ENCODE data around the gene EPHA8. TPM values are rescaled to one million over a fixed set of nuclear protein-coding genes. Genes with fewer than 3 reads are reported as not detected.

EPHA8 gene
- polyA plus RNA-seq, 1 experiment = not detected

DNA sequence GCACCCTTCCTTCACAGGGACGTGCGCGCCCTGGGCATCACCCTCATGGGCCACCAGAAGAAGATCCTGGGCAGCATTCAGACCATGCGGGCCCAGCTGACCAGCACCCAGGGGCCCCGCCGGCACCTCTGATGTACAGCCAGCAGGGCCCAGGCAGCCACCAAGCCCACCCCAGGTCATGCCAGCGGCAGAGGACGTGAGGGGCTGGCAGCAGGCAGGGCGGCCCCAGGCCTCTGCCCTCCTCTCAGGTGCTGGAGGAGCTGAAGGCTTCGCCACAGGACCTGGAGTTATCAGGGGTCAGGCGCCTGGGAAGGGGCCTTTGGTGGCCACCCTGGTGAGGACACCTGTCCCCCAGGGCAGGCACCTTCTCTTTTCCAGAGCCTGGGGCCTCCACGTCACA, 38.3 kb downstream of the EPHA8 start:
- H3K27me3 ChIP-seq (ENCODE audit: control insufficient read depth, insufficient read depth, low read length) = peaks cover 6% of the 10 kb centered on the region
- ChIA-PET CTCF (no interaction called here), POLR2A (no interaction called here)

DNA sequence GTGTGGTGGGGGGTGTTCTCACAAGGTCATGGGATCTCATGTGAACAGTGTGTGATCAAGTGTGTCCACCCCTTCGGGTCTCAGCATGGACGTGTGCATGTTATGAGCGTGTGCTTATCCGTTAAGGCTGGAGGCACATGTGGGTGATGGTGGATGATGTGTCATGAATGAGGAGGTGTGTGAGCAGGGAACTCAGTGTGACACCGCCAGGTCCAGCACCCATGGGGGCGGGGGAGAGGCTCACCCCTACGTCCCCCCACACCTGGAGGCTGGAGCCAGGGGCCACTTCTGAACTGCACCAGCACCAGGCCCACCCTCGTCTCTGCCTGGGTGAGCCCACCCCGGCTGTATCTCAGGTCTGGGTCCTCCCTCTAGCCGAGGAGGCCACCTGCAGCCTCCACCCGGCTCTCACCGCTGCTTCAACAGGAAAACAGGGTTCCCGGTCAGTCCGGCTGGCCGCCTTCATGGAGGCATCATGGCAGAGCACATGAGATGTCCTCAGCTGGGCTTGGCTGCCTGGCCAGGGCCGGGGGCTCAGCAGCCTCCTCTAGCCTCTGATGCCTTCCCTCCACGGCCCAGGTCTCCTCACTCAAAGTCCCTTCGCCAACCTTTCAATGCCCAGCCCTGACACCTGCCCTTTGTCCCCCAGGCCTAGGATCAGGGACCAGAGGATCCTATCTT, 38.9 kb downstream of the EPHA8 start:
- H3K4me3 ChIP-seq (ENCODE audit: low read depth, low read length) = no peak overlapping the region
- POLR2A ChIA-PET = no interaction called here
- DNase-seq (ENCODE audit: low read depth) = no peak

More for the DNA sequence above, 38.3 kb downstream of the EPHA8 start:
- Histone ChIP-seq H3K36me3 (ENCODE audit: control insufficient read depth, insufficient read depth, low read length) (no peaks in the 10 kb centered on the region), H3K4me3 (ENCODE audit: low read depth, low read length) (no peak overlapping the region)
- DNase-seq (ENCODE audit: low read depth) = no peak
- TF ChIP-seq, protein P1, sequence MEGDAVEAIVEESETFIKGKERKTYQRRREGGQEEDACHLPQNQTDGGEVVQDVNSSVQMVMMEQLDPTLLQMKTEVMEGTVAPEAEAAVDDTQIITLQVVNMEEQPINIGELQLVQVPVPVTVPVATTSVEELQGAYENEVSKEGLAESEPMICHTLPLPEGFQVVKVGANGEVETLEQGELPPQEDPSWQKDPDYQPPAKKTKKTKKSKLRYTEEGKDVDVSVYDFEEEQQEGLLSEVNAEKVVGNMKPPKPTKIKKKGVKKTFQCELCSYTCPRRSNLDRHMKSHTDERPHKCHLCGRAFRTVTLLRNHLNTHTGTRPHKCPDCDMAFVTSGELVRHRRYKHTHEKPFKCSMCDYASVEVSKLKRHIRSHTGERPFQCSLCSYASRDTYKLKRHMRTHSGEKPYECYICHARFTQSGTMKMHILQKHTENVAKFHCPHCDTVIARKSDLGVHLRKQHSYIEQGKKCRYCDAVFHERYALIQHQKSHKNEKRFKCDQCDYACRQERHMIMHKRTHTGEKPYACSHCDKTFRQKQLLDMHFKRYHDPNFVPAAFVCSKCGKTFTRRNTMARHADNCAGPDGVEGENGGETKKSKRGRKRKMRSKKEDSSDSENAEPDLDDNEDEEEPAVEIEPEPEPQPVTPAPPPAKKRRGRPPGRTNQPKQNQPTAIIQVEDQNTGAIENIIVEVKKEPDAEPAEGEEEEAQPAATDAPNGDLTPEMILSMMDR (IDR thresholded peaks at IDR 0.05; ENCODE audit: insufficient read depth, low read depth, low read length) = no peak

DNA sequence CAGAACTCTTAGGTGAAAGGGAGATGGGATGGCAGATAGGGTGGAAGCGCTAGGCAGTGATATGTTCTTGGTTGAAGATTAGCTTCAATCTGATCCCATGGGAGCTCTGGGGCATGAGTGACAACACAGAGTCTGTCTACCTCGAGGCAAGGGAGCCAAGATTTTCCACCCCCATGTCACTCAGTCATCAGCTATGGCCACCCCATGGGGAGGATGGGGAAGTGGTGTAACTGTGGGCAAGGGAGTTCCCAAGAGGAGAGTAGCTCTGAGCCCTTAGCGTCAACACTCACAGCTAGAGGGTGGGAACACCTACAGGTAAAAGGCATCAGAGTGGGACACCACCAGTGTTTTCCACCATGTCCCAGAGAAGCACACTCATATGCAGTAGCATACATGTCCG, 42.9 kb downstream of the EPHA8 start:
- no peaks in the 10 kb centered on the region for H3K36me3 ChIP-seq (ENCODE audit: control insufficient read depth, insufficient read depth, low read length)
- POLR2A ChIA-PET = no interaction called here
- TF ChIP-seq, protein P1 (IDR thresholded peaks at IDR 0.05; ENCODE audit: insufficient read depth, low read depth, low read length) = no peak
- H3K27me3 ChIP-seq (ENCODE audit: control insufficient read depth, insufficient read depth, low read length) = peaks cover 14% of the 10 kb centered on the region
- no peak overlapping the region for H3K4me3 ChIP-seq (ENCODE audit: low read depth, low read length)
- no peak for DNase-seq (ENCODE audit: low read depth)
- CTCF ChIA-PET = no interaction called here

More for the DNA sequence above, 38.9 kb downstream of the EPHA8 start:
- Histone ChIP-seq H3K27me3 (ENCODE audit: control insufficient read depth, insufficient read depth, low read length) (peaks cover 6% of the 10 kb centered on the region), H3K36me3 (ENCODE audit: control insufficient read depth, insufficient read depth, low read length) (no peaks in the 10 kb centered on the region)
- CTCF ChIA-PET = no interaction called here
- TF ChIP-seq, protein P1 (IDR thresholded peaks at IDR 0.05; ENCODE audit: insufficient read depth, low read depth, low read length) = no peak

DNA sequence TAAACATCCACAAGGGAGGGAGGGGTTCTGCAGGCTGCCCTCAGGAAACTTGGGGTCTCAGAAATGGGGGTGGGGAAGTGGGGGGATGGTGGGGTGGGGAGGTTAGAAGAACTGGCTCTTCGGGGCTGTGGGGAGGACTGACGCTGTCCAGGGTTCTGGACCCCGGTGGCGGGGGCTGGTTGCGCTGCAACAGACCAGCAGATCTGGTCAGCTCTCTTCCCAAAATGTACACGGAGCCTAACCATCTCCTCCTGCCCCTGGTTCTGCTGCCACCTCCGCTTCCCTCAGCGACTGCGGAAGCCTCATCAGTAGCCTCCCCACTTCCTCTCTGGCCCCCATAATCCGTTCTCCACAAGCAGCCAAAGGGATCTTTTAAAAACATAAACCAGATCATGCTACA, 43.9 kb downstream of the EPHA8 start:
- DNase-seq (ENCODE audit: low read depth) = no peak
- TF ChIP-seq, protein P1 (IDR thresholded peaks at IDR 0.05; ENCODE audit: insufficient read depth, low read depth, low read length) = no peak
- ChIA-PET POLR2A (no interaction called here), CTCF (interaction anchor here (1.6 kb wide), 1 partner anchor 20 kb away, joined by 3 read pairs; no protein-coding TSS in a partner anchor)
- Histone ChIP-seq H3K4me3 (ENCODE audit: low read depth, low read length) (no peak overlapping the region), H3K36me3 (ENCODE audit: control insufficient read depth, insufficient read depth, low read length) (no peaks in the 10 kb centered on the region), H3K27me3 (ENCODE audit: control insufficient read depth, insufficient read depth, low read length) (peaks cover 14% of the 10 kb centered on the region)

DNA sequence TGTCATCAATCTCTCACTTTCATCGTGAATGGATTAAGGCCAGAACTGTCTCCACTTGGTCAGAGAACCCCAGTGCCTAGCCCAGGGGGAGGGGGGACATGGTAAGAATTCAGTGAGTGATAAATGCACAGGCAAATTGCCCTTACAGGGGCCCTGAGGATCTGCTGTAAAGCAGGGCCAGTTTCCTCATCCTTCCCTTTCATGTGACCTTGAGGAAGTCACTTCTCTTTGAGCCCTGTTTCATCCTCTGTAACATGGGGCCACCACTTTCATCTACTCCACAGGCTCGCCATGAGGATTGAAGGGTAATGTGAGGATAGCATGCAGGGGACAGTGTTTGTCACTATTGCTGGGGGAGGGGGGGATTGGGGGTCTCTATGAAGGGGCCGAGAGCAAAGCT, 45.1 kb downstream of the EPHA8 start:
- TF ChIP-seq, protein P1 (IDR thresholded peaks at IDR 0.05; ENCODE audit: insufficient read depth, low read depth, low read length) = no peak
- CTCF ChIA-PET = no interaction called here
- POLR2A ChIA-PET = no interaction called here
- no peaks in the 10 kb centered on the region for H3K36me3 ChIP-seq (ENCODE audit: control insufficient read depth, insufficient read depth, low read length)
- no peak for DNase-seq (ENCODE audit: low read depth)
- H3K4me3 ChIP-seq (ENCODE audit: low read depth, low read length) = no peak overlapping the region
- H3K27me3 ChIP-seq (ENCODE audit: control insufficient read depth, insufficient read depth, low read length) = peaks cover 12% of the 10 kb centered on the region
